Central memory CD4-positive, alpha-beta T cell (primary cell): ENCODE measurements around the gene CARD11.
A peak's percentile ranks its signal among the peaks of the same experiment; 100 is the strongest.

Source experiments
- DNase-seq: peaks from one replicate; pipeline ENCODE4 v3.0.0; 2022
- total RNA-seq, 3 experiments: gene quantifications; one replicate each; lab custom pipeline; 2026; lab: John Stamatoyannopoulos, UW

CARD11 gene
- 201 to 237 (median 210) reads per million in 3 experiments for total RNA-seq

DNA sequence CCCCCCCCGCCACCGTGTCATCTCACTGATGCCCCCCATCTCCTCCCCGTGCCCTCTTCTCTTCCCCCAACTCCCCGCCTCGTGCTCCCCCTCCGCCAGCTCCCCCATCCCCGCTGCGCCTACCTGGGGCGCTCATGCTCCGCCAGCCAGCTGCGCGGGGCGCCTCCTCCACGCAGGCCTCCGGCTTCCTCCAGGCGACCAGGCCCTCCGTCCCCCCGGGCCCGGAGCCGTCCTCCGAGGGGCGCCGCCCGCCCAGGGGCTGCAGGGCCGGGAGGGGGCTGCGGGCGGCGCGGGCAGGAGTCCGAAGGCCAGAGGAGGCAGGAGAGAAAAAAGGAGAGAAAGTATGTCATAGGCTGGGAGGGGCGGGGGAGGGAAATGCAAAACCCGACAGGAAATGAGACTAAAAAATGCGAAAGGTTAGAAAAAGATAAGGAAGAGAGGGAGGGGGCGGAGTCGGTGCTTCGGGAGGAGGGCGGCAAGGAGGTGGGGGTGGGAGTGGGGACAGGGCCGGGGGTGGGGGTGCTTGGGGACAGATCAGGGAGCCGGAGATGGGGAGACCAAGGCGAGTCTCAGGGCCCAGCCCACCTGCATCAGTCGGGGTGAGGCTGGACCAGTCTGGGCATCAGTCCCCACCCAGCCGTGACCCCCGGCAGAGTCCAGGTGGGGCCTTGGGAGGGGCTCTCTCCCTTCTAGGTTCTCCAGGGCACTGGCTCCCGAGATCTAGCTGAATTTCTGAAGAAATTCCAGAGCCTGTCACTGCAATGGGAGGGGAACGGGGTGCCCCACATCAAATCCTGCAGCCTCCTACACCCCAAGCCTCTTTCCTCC lies at the start of gene CARD11:
Gene CARD11, minus strand, starts transcription at position 324 of the 828 bp plus-strand sequence. CDS start 85,361 bp downstream, outside the sequence.
- DNase-seq, result peak; percentile 62

GRCh38 chr7:3092468-3092867 lies 48.8 kb upstream of the CARD11 start:
- peak; percentile 83 for DNase-seq

DNA sequence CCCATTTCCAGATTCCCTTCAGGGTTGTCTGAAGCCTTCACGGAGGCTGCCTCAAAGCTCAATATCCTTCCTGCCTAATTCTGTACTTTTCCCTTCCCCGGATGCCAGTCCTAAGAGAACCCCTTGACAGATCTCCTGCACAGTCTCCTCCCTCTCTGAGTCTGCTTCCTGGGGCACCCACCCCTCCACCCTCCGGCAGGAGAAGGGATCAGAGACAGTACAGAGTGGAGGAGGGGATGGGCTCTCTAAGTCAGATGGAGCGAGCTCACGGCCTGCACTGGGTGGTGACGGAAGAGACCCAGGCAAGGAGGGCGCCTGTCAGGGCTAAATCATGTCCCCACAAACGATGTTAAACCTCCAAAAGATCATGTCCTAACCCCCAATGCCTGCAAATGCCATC lies 48.0 kb upstream of the CARD11 start:
- DNase-seq, result no peak

DNA sequence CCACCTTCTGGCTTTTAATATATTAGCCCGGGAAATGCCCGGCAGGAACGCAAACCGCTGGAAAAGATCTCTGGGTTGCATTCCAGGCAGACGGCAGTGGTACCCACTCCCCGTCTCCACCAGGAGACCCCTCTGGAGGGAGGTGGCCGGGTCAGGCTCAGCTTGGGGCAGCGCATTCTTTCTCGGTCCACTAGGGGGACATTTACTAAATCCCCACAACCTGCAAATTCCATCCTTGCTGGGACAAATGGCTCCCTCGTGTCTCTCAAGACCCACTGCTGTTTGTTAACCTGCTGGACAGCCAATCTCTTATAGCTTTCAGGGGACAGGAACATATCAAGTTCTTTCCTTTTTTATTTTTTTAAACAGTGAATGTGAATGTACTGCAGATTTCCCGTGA lies 45.8 kb upstream of the CARD11 start:
- DNase-seq, result no peak

DNA sequence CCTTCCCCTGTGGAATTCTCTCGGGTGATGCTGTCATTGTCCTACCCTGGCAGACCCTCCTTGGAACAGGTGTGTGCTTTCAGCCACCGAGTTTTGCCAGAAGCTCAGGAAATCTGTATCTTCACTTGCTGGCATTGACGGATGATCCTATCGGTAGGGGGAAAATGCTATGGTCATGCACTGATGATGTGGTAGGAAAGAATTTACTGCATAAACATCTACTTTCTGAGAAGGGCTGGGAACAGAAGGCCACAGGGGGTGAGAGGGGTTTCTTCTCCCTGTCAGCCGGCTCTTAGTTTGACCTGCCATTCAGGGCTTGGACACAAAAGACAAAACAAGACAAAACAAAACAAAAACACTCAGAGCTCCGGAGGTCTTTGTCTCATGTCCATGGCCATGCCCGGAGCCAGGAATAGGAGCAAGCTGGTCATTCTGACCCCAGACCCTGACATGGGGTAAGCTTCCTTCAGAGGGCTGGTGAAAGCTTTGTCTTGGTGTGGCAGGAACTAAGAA lies 43.6 kb upstream of the CARD11 start:
- no peak for DNase-seq

- no peak for DNase-seq
Observed at GRCh38 chr7:3083350-3083749, 39.7 kb upstream of the CARD11 start.

GRCh38 chr7:3082831-3083230 lies 39.2 kb upstream of the CARD11 start:
- no peak for DNase-seq

DNA sequence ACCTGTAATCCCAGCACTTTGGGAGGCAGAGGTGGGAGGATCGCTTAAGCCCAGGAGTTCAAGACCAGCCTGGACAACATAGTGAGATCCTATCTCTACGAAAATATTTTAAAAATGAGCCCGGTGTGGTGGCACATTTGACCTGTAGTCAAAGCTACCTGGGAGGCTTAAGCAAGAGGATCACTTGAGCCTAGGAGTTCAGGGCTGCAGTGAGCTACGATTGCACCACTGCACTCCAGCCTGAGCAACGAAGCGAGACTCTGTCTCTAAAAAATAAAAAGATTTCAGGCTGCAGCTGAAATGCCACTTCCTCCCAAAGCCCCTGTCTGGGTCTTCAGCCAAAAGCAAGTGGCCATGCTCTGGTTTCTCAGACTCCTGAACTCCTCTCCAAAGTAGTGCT lies 38.7 kb upstream of the CARD11 start:
- no peak for DNase-seq

DNA sequence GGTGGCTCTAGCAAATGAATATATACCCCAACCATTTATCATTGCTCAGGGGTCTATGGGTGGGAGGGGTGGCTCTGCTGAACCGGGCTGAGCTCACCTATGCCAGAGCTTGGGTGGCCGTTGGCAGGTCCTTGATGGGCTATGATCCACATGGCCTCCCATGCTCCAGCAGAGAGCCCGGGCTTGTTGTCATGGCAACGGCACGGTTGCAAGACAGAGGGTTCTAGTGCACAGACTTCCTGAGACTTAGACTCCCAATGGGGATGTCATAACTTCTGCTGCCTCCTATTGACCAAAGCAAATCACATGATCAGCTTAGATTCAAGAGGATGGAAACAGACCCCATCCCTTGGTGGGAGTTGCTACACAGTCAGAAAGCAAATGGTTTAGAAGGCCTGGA lies 36.4 kb upstream of the CARD11 start:
- no peak for DNase-seq

DNA sequence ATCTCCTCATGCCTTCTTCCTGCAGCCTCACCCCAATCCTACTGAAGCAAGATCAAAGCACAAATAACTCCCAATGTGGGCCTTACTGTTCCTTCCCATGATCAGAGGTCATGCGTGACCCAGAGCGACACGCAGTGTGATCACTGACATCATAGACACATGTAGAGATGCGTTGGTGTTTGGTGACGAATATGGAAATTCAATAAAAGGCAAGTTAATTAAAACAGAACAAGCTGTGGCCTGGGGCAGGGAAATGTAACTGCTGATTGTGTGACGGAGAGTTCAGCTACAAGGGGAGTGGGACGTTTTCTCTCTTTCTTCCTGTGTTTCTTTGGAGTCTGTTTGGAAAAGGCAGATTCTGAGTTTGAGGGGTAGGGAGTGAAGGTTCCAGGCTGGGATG lies 34.8 kb upstream of the CARD11 start:
- DNase-seq, result no peak

- DNase-seq, result no peak
Observed at GRCh38 chr7:3076700-3077099, 33.0 kb upstream of the CARD11 start.

DNA sequence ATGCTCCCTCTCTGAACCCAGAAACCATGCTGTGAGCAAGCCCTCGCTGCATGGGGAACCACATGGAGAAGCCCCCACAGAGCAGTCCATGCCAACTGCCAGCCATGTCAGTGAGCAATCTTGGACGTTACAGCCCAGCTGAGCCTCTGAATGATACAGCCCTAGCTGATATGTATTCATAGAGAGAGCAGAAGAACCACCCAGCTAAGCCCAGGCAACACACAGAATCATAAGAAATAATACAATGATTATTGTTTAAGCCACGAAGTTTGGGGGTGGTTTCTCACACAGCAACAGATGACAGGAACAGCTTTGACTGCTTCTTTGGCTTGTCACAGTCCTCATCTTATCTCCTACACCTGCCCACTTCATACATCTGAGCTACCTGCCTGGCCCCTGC lies 32.5 kb upstream of the CARD11 start:
- no peak for DNase-seq

GRCh38 chr7:3075441-3075840 lies 31.8 kb upstream of the CARD11 start:
- DNase-seq, result no peak

GRCh38 chr7:3074459-3074821 lies 30.8 kb upstream of the CARD11 start:
- no peak for DNase-seq

GRCh38 chr7:3073763-3074458 lies 30.2 kb upstream of the CARD11 start:
- DNase-seq, result no peak

DNA sequence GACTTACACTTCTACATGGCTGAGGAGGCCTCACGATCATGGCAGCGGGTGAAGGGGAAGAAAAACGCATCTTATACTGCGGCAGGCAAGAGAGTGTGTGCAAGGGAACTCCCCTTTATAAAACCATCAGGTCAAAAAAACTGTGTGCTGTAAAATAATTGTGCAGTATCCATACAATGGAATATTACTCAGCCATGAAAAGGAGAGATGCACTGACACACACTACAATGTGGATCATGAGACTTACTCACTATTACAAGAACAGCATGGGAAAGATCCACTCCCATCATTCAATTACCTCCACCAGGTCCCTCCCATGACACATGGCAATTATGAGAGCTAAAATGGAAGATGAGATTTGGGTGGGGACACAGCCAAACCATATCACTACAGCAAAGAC lies 27.2 kb upstream of the CARD11 start:
- DNase-seq, result no peak

DNA sequence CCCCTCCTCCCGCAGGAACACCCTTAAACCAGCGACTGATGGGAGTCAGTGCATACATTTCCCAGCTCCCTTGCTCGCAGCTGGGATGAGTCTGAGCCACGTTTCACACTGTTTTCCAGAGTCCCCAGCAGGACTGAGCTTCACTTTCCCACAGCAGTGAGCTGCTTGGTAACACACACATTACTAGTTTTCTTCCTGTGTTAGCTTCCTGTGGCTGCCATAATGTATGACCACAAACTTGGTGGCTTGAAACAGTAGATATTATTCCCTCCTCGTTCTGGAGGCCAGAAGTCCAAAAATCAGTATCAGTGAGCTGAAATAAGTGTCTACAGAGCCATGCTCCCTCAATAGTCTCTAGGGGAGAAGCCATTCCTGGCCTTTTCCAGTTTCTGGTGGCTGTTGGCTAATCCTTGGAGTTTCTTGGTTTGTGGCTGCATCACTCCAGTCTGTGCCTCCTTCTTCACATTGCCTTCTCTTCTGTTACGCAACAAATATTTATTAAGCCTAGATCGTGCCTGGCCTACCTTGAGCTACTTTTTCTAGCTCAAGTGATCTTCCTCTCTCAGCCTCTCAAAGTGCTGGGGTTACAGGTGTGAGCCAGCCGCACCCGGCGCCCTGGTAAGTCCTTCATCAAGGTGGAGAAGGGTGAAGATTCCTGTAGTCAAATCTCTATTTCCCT lies 26.2 kb upstream of the CARD11 start:
- DNase-seq, result no peak

GRCh38 chr7:3068530-3068929 lies 24.9 kb upstream of the CARD11 start:
- DNase-seq, result no peak

DNA sequence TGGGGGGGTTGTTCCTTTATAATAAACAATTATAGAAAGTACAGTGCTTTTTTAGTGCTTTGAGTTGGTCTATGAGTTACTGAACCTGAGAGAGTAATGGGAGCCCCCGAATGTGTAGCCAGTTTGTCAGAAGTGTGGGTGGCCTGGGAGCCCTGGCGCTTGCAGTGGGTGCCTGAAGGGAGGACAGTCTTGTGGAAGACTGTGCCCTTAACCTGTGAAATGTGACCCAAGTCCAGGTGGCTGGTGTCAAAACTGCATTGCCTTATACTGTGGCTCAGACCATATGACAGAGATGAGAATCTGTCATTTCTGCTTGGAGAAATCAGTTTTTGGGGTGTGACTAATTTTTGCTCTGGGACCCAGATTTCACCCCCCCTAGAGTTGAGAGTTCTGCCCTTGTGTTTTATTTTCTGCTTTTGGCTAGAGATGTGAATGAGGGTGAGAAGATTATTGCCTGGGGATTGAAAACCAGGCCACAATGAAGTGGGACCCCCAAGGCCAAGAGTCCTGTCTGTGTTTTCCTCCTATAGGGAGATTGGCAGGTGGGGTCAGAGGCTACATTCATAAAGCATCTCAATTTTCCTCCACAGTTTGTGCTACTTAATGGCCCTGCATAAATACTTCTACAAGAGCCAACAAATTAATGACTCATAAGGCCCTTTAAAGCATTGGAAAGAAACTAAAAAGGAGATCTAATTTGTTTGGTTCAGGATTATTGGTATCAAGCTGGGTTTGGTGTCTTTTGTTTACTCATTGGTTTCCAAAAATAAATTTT lies 24.1 kb upstream of the CARD11 start:
- no peak for DNase-seq

GRCh38 chr7:3067193-3067592 lies 23.5 kb upstream of the CARD11 start:
- peak; percentile 33 for DNase-seq

GRCh38 chr7:3066506-3066905 lies 22.8 kb upstream of the CARD11 start:
- DNase-seq, result no peak

- peak; percentile 53 for DNase-seq
Observed at GRCh38 chr7:3065724-3066143, 22.1 kb upstream of the CARD11 start.

DNA sequence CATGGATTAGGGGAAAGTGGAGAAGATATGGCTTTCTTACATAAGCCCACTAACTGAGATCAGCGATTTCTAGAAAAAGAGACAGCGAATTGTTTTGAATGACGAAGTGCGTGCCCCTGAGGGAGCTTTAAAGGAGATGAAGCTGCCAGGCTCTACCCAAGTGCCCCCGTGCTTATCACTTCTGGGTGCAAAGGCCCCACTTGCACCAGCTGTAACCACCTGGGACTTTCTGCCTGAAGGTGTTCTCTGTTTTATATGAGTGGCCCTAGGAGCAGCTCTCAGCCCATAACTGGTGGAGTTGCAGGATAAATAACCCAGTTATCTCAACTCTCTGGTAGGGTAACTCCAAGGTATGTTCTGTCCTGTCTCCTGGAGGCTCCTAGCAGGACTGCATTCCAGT lies 20.4 kb upstream of the CARD11 start:
- DNase-seq, result no peak
